ENCODE results near the gene TBCC.

TBCC gene

DNA sequence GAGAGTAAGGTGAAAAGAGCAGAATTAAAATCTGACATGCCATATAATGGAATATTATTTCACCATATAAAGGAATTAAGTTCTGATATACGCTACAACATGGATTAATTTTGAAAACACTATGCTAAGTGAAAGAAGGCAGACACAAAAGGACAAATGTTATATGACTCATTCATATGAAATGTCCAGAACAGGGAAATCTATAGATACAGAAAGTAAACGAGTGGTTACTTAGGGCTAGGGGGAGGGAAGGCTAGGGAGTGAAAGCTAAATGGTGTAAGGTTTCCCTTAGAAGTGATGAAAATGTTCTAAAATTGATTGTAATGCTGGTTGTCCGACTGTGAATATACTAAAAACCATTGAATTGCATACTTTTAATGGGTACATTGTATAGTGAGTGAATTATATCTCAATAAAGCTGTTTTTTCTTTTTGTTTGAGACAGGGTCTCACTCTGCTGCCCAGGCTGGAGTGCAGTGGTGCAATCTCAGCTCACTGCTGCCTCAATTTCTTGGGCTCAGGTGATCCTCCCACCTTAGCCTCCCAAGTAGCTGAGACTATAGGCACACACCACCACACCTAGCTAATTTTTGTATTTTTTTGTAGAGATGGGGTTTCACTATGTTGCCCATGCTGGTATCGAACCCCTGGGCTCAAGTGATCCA, 31.7 kb downstream of the TBCC start:
- WGBS (ENCODE audit: extremely low coverage, insufficient coverage, insufficient read length): no CpG with 5 or more reads among the region's 4 CpGs
- no peak overlapping the region for H3K27ac ChIP-seq (ENCODE audit: low read depth, low read length)

DNA sequence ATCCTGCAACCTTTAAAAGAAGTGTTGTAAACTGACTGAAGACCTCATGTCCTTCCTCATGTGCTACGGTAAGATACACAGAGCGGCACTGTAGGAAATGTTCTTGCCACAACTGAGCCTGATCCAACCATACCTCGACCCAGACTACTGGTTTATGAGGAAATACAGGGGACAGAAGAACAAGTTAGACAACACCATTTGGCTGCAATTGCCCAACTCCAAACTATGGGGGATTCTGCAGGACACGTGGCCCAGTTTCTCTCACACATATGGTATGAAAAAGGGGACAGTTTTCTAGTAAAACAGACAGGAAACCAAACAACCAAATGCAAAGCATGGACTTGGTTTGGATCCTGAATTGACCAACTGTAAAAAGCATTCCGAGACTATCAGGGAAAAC, 34.0 kb downstream of the TBCC start:
- Histone ChIP-seq H4K91ac (ENCODE audit: low read depth, low read length) (no peak overlapping the region), H3K14ac (ENCODE audit: low read length) (no peak overlapping the region), H3K23ac (ENCODE audit: low read length) (no peak overlapping the region), H3K4ac (ENCODE audit: low read depth, low read length) (no peak overlapping the region), H2AFZ (ENCODE audit: insufficient read depth, low read length, poor library complexity) (no peak overlapping the region), H3K4me1 (ENCODE audit: control insufficient read depth in 1 of 2, insufficient read depth in 2 of 2, low read length in 2 of 2) (no peaks in the 10 kb centered on the region), H3K27me3 (ENCODE audit: insufficient read depth, low read length) (no peaks in the 10 kb centered on the region), H3K4me3 (ENCODE audit: low read depth, low read length) (no peak overlapping the region), H2BK5ac (ENCODE audit: low read depth, low read length, poor library complexity) (no peak overlapping the region), H3K36me3 (ENCODE audit: control insufficient read depth in 1 of 2, insufficient read depth in 2 of 2, low read length in 2 of 2) (no peaks in the 10 kb centered on the region), H3K4me2 (ENCODE audit: low read length) (no peak overlapping the region), H3K79me1 (ENCODE audit: low read length) (no peaks in the 10 kb centered on the region), H3K9me3 (ENCODE audit: insufficient read depth, low read depth, low read length) (peaks cover 4% of the 10 kb centered on the region), H2BK120ac (ENCODE audit: insufficient read depth, low read length, poor library complexity) (no peak overlapping the region), H3K27ac (ENCODE audit: low read depth, low read length) (no peak overlapping the region), H3K9ac (ENCODE audit: low read length) (no peak overlapping the region), H2AK5ac (ENCODE audit: low read length) (no peak overlapping the region), H3K79me2 (ENCODE audit: control insufficient read depth, insufficient read depth, low read length, poor library complexity) (no peaks in the 10 kb centered on the region), H4K8ac (ENCODE audit: low read depth, low read length) (no peak overlapping the region), H4K12ac (ENCODE audit: low read depth, low read length) (no peak overlapping the region), H3K18ac (ENCODE audit: low read length) (no peak overlapping the region), H2BK12ac (ENCODE audit: low read length) (no peak overlapping the region)
- DNase-seq: no peak
- WGBS (ENCODE audit: extremely low coverage, insufficient coverage, insufficient read length): no CpG with 5 or more reads among the region's 5 CpGs

More for the DNA sequence above, 31.7 kb downstream of the TBCC start:
- H3K4me1 ChIP-seq (ENCODE audit: control insufficient read depth in 1 of 2, insufficient read depth in 2 of 2, low read length in 2 of 2): no peaks in the 10 kb centered on the region
- H2BK12ac ChIP-seq (ENCODE audit: low read length): no peak overlapping the region
- no peaks in the 10 kb centered on the region for H3K36me3 ChIP-seq (ENCODE audit: control insufficient read depth in 1 of 2, insufficient read depth in 2 of 2, low read length in 2 of 2)
- no peak for DNase-seq
- no peak overlapping the region for H2BK120ac ChIP-seq (ENCODE audit: insufficient read depth, low read length, poor library complexity)
- no peaks in the 10 kb centered on the region for H3K79me1 ChIP-seq (ENCODE audit: low read length)
- no peak overlapping the region for H4K12ac ChIP-seq (ENCODE audit: low read depth, low read length)
- H4K8ac ChIP-seq (ENCODE audit: low read depth, low read length): no peak overlapping the region
- H2AFZ ChIP-seq (ENCODE audit: insufficient read depth, low read length, poor library complexity): no peak overlapping the region
- H2AK5ac ChIP-seq (ENCODE audit: low read length): no peak overlapping the region
- H3K18ac ChIP-seq (ENCODE audit: low read length): no peak overlapping the region
- H3K27me3 ChIP-seq (ENCODE audit: insufficient read depth, low read length): no peaks in the 10 kb centered on the region
- no peak overlapping the region for H3K9ac ChIP-seq (ENCODE audit: low read length)
- no peak overlapping the region for H3K4me3 ChIP-seq (ENCODE audit: low read depth, low read length)
- no peak overlapping the region for H3K4ac ChIP-seq (ENCODE audit: low read depth, low read length)
- H3K9me3 ChIP-seq (ENCODE audit: insufficient read depth, low read depth, low read length): peaks cover 4% of the 10 kb centered on the region
- H4K91ac ChIP-seq (ENCODE audit: low read depth, low read length): no peak overlapping the region
- H3K79me2 ChIP-seq (ENCODE audit: control insufficient read depth, insufficient read depth, low read length, poor library complexity): no peaks in the 10 kb centered on the region
- no peak overlapping the region for H3K4me2 ChIP-seq (ENCODE audit: low read length)
- no peak overlapping the region for H2BK5ac ChIP-seq (ENCODE audit: low read depth, low read length, poor library complexity)
- no peak overlapping the region for H3K23ac ChIP-seq (ENCODE audit: low read length)
- H3K14ac ChIP-seq (ENCODE audit: low read length): no peak overlapping the region

DNA sequence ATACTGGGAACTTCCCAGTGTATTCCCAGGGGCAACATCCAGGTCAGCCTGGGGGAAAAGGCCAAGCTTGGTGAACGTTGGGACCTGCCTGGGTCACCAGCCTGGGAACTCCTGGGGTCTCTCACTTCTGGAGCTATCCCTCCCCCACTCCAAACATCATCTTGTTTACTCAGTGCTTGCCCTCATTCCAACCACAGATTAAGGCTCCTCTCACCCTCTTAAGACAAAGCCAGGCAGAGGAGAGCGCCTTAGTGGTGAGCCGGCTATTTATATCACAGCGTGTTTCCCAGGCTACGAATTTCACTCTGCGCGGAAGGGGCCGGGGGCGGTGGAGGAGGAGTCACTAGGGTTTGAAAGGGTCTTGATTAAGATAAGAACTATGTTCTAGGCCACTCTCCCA, 35.6 kb downstream of the TBCC start:
- no peak overlapping the region for H4K12ac ChIP-seq (ENCODE audit: low read depth, low read length)
- H3K9ac ChIP-seq (ENCODE audit: low read length): no peak overlapping the region
- no peak overlapping the region for H3K18ac ChIP-seq (ENCODE audit: low read length)
- no peak overlapping the region for H3K4me2 ChIP-seq (ENCODE audit: low read length)
- no peak for DNase-seq
- no peak overlapping the region for H2BK5ac ChIP-seq (ENCODE audit: low read depth, low read length, poor library complexity)
- H3K27me3 ChIP-seq (ENCODE audit: insufficient read depth, low read length): no peaks in the 10 kb centered on the region
- WGBS (ENCODE audit: extremely low coverage, insufficient coverage, insufficient read length): no CpG with 5 or more reads among the region's 9 CpGs
- no peak overlapping the region for H3K14ac ChIP-seq (ENCODE audit: low read length)
- peaks cover 4% of the 10 kb centered on the region for H3K9me3 ChIP-seq (ENCODE audit: insufficient read depth, low read depth, low read length)
- H2BK12ac ChIP-seq (ENCODE audit: low read length): no peak overlapping the region
- H3K27ac ChIP-seq (ENCODE audit: low read depth, low read length): no peak overlapping the region
- H2AFZ ChIP-seq (ENCODE audit: insufficient read depth, low read length, poor library complexity): no peak overlapping the region
- H3K79me2 ChIP-seq (ENCODE audit: control insufficient read depth, insufficient read depth, low read length, poor library complexity): no peaks in the 10 kb centered on the region
- H3K23ac ChIP-seq (ENCODE audit: low read length): no peak overlapping the region
- H4K8ac ChIP-seq (ENCODE audit: low read depth, low read length): no peak overlapping the region
- no peak overlapping the region for H2AK5ac ChIP-seq (ENCODE audit: low read length)
- no peaks in the 10 kb centered on the region for H3K36me3 ChIP-seq (ENCODE audit: control insufficient read depth in 1 of 2, insufficient read depth in 2 of 2, low read length in 2 of 2)
- H3K4ac ChIP-seq (ENCODE audit: low read depth, low read length): no peak overlapping the region
- H3K4me3 ChIP-seq (ENCODE audit: low read depth, low read length): no peak overlapping the region
- H2BK120ac ChIP-seq (ENCODE audit: insufficient read depth, low read length, poor library complexity): no peak overlapping the region
- no peaks in the 10 kb centered on the region for H3K79me1 ChIP-seq (ENCODE audit: low read length)
- no peaks in the 10 kb centered on the region for H3K4me1 ChIP-seq (ENCODE audit: control insufficient read depth in 1 of 2, insufficient read depth in 2 of 2, low read length in 2 of 2)
- H4K91ac ChIP-seq (ENCODE audit: low read depth, low read length): no peak overlapping the region

DNA sequence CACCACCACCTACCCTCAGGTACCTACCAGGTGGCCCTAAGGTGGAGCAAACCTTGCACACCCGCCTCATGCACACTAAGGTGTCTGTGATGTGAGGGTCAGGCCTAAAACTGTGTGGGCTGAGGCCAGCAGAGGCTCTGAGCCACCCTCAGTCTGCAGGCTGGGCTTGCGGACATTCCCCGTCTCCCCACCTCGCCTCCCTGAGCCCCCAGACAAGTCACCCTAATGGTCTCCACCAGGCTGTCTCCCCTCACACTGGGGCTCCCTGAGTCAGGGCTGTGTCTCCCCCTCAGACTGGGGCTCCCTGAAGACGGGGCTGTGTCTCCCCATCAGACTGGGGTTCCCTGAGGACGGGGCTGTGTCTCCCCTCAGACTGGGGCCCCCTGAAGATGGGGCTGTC, 36.0 kb downstream of the TBCC start:
- no CpG with 5 or more reads among the region's 6 CpGs for WGBS (ENCODE audit: extremely low coverage, insufficient coverage, insufficient read length)
- H2AFZ ChIP-seq (ENCODE audit: insufficient read depth, low read length, poor library complexity): no peak overlapping the region
- no peak overlapping the region for H3K4me2 ChIP-seq (ENCODE audit: low read length)

More for the DNA sequence above, 36.0 kb downstream of the TBCC start:
- Histone ChIP-seq H3K4me1 (ENCODE audit: control insufficient read depth in 1 of 2, insufficient read depth in 2 of 2, low read length in 2 of 2) (no peaks in the 10 kb centered on the region), H3K36me3 (ENCODE audit: control insufficient read depth in 1 of 2, insufficient read depth in 2 of 2, low read length in 2 of 2) (no peaks in the 10 kb centered on the region), H2BK5ac (ENCODE audit: low read depth, low read length, poor library complexity) (no peak overlapping the region), H2BK120ac (ENCODE audit: insufficient read depth, low read length, poor library complexity) (no peak overlapping the region), H3K18ac (ENCODE audit: low read length) (no peak overlapping the region), H4K8ac (ENCODE audit: low read depth, low read length) (no peak overlapping the region), H3K79me1 (ENCODE audit: low read length) (no peaks in the 10 kb centered on the region), H3K27me3 (ENCODE audit: insufficient read depth, low read length) (no peaks in the 10 kb centered on the region), H3K9me3 (ENCODE audit: insufficient read depth, low read depth, low read length) (peaks cover 4% of the 10 kb centered on the region), H3K4me3 (ENCODE audit: low read depth, low read length) (no peak overlapping the region), H3K23ac (ENCODE audit: low read length) (no peak overlapping the region), H2AK5ac (ENCODE audit: low read length) (no peak overlapping the region), H3K9ac (ENCODE audit: low read length) (no peak overlapping the region), H4K91ac (ENCODE audit: low read depth, low read length) (no peak overlapping the region), H4K12ac (ENCODE audit: low read depth, low read length) (no peak overlapping the region), H2BK12ac (ENCODE audit: low read length) (no peak overlapping the region), H3K4ac (ENCODE audit: low read depth, low read length) (no peak overlapping the region), H3K79me2 (ENCODE audit: control insufficient read depth, insufficient read depth, low read length, poor library complexity) (no peaks in the 10 kb centered on the region), H3K27ac (ENCODE audit: low read depth, low read length) (no peak overlapping the region), H3K14ac (ENCODE audit: low read length) (no peak overlapping the region)
- no peak for DNase-seq

Measured in trophoblast cell (in vitro differentiated cells and primary cell).